HEK293T (cell line): Measurements from ENCODE around the gene KLF1.
"Not testable (repeated sequence)": the region's sequence is repeated elsewhere in the genome, so short reads cannot be mapped to it uniquely, and the experiment has no call there.

Experiments used
- CTCF ChIA-PET: fragments of 350-600 bp; formaldehyde crosslinking; extraction: SDS; loops from one replicate; lab custom pipeline; 2021; ENCODE audit warnings: antibody characterized with exemption, inconsistent platforms; lab: Yijun Ruan, JAX
- POLR2A ChIA-PET: fragments of 350-600 bp; formaldehyde crosslinking; extraction: SDS; loops from one replicate; lab custom pipeline; 2020; ENCODE audit warnings: antibody characterized with exemption, inconsistent platforms; lab: Yijun Ruan, JAX
- DNase-seq: peaks from one replicate; pipeline ENCODE4 v3.0.0; 2012; ENCODE audit warnings: mixed read lengths; ENCODE audit errors: extremely low spot score
- ARNT ChIP-seq: fragments of 450-650 bp; IDR thresholded peaks from 2 replicates; pipeline ENCODE4 v1.6.1; 2017; ENCODE audit warnings: mild to moderate bottlenecking
- BHLHE40 ChIP-seq: fragments of 450-650 bp; IDR thresholded peaks from 2 replicates; pipeline ENCODE4 v1.6.1; 2016; ENCODE audit warnings: mild to moderate bottlenecking, moderate library complexity, borderline replicate concordance
- CTBP1 ChIP-seq: fragments of 450-650 bp; IDR thresholded peaks from 2 replicates; pipeline ENCODE4 v1.6.1; 2016; ENCODE audit warnings: borderline replicate concordance
- ELF4 ChIP-seq: fragments of 450-650 bp; IDR thresholded peaks from 2 replicates; pipeline ENCODE4 v1.6.1; 2017; ENCODE audit warnings: antibody characterized with exemption
- FOXA1 ChIP-seq: fragments of 450-650 bp; IDR thresholded peaks from 2 replicates; pipeline ENCODE4 v1.6.1; 2016; ENCODE audit warnings: mild to moderate bottlenecking
- FOXK2 ChIP-seq: fragments of 450-650 bp; IDR thresholded peaks from 2 replicates; pipeline ENCODE4 v1.6.1; 2016; ENCODE audit warnings: mild to moderate bottlenecking
- FOXM1 ChIP-seq: fragments of 450-650 bp; IDR thresholded peaks from 2 replicates; pipeline ENCODE4 v1.6.1; 2017; ENCODE audit warnings: mild to moderate bottlenecking, borderline replicate concordance
- HDGF ChIP-seq: fragments of 450-650 bp; IDR thresholded peaks from 2 replicates; pipeline ENCODE4 v1.6.1; 2017; ENCODE audit warnings: antibody characterized with exemption, borderline replicate concordance
- L3MBTL2 ChIP-seq: fragments of 450-650 bp; conservative IDR thresholded peaks from 2 replicates; pipeline ENCODE4 v1.6.1; 2016; ENCODE audit warnings: mild to moderate bottlenecking
- LEF1 ChIP-seq: fragments of 450-650 bp; IDR thresholded peaks from 2 replicates; pipeline ENCODE4 v1.6.1; 2017; ENCODE audit warnings: mild to moderate bottlenecking, borderline replicate concordance
- NFRKB ChIP-seq: fragments of 450-650 bp; IDR thresholded peaks from 2 replicates; pipeline ENCODE4 v1.6.1; 2016; ENCODE audit warnings: mild to moderate bottlenecking, moderate library complexity
- SP1 ChIP-seq: fragments of 450-650 bp; IDR thresholded peaks from 2 replicates; pipeline ENCODE4 v1.6.1; 2017
- SUZ12 ChIP-seq: fragments of 450-650 bp; IDR thresholded peaks from 2 replicates; pipeline ENCODE4 v1.6.1; 2016; ENCODE audit warnings: mild to moderate bottlenecking
- TARDBP ChIP-seq: fragments of 450-650 bp; IDR thresholded peaks from 2 replicates; pipeline ENCODE4 v1.6.1; 2016
- ZNF384 ChIP-seq: fragments of 450-650 bp; IDR thresholded peaks from 2 replicates; pipeline ENCODE4 v1.6.1; 2016
- TF ChIP-seq, protein P1 (sequence below): fragments of 450-650 bp; IDR thresholded peaks from 2 replicates; pipeline ENCODE4 v1.6.1; 2016

Gene KLF1

DNA sequence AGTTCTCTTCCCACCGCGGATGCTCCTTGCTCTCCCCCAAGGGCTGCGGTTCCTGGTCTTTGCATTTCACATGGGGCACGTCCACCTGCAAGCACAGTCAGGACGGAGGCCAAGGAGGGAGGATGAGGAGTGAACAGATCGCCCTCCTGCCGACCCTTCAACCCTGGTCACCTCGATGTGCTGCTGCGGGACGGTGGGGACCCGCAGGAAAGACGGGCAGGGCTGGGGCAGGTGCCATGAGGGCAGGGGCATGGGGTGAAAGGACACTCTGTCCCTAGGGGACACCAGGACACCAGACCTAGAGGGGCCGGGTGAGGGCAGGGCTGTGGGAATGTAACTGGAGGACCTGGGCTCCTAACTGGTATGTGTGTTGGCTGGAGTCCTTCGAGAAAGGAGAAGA, 31.3 kb upstream of the KLF1 start:
- no peak for DNase-seq
- CTCF ChIA-PET = interaction anchor here (0.5 kb wide), 1 partner anchor 49 kb away, joined by 3 read pairs; no protein-coding TSS in a partner anchor
- TF ChIP-seq ARNT = no peak
- no peak for TF ChIP-seq ELF4
- no peak for TF ChIP-seq FOXA1
- no peak for TF ChIP-seq FOXK2
- no peak for TF ChIP-seq LEF1
- TF ChIP-seq, protein P1, sequence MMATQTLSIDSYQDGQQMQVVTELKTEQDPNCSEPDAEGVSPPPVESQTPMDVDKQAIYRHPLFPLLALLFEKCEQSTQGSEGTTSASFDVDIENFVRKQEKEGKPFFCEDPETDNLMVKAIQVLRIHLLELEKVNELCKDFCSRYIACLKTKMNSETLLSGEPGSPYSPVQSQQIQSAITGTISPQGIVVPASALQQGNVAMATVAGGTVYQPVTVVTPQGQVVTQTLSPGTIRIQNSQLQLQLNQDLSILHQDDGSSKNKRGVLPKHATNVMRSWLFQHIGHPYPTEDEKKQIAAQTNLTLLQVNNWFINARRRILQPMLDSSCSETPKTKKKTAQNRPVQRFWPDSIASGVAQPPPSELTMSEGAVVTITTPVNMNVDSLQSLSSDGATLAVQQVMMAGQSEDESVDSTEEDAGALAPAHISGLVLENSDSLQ = no peak
- TF ChIP-seq TARDBP = no peak
- TF ChIP-seq CTBP1 = no peak
- no peak for TF ChIP-seq SUZ12
- no peak for TF ChIP-seq SP1
- TF ChIP-seq BHLHE40 = no peak
- TF ChIP-seq HDGF = no peak
- TF ChIP-seq ZNF384 = no peak
- no peak for TF ChIP-seq NFRKB
- TF ChIP-seq L3MBTL2 = no peak
- no peak for TF ChIP-seq FOXM1
- POLR2A ChIA-PET = no interaction called here

DNA sequence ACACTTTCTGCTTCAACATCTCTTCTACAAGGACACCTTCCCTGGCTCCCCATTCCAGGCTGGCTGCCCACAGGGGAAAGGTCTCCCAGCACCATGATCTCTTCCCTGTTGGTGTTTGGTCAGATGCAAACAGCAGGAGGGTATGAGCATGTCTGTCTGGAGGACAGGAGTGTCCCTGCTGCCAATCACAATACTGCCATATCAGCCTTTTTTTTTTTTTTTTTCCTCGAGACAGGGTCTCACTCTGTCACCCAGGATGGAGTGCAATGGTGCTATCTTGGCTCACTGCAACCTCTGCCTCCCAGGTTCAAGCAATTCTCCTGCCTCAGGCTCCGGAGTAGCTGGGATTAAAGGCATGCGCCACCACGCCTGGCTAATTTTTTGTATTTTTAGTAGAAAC, 28.9 kb upstream of the KLF1 start:
- CTCF ChIA-PET, DNase-seq, POLR2A ChIA-PET: not testable (repeated sequence)
- TF ChIP-seq, protein P1 = 0 out of 2 replicates have a peak, but pooled peaks have one; percentile 28

DNA sequence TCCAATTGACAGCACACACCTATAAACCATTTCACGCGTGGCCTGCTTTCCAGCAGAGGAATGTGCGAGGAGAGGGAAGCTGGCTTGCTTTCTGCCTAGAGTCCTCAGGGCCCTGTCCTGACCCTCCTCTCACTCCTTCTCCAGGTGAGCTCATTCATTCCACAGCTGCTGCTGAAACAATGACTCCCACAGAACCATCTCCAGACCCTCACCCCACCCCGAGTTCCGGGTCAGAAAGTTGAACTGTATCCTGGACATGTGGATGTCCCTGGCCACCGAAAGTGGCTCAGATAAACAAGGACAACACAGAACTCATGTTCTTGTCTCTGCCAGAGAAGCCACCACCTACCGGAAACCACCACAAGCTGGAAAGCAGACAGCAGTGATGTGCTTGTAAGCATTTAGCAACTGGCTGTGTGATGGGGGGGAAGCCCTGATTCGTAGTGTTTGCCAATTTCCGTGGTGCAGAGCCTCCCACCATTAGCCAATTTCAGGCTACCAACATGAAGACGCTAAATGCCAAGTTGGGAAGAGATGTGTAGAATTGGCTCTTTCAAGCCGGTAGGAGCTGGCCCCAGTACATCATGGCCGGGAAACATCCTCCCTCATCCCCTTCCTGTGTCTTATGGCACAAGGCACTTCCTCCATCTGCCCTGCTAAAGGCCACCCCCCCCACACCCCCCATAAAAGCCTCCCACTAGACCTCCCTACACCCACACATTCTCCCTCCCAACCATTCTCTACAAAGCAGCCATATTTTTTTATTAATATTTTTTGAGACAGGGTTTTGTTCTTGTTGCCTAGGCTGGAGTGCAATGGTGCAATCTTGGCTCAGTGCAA, 27.1 kb upstream of the KLF1 start:
- no peak for TF ChIP-seq FOXA1
- TF ChIP-seq ELF4 = no peak
- TF ChIP-seq ARNT = no peak
- TF ChIP-seq, protein P1 = no peak
- no peak for TF ChIP-seq L3MBTL2
- TF ChIP-seq FOXM1 = no peak
- TF ChIP-seq SUZ12 = no peak
- CTCF ChIA-PET = interaction anchor here (0.6 to 1.0 kb wide), 4 partner anchors 32 to 55 kb away, joined by 3 to 4 read pairs (median 3); no protein-coding TSS in a partner anchor
- DNase-seq = no peak
- POLR2A ChIA-PET = interaction anchor here (0.9 to 2.1 kb wide), 9 partner anchors 19 to 191 kb away, joined by 3 to 12 read pairs (median 4); partner anchors contain the start of genes CALR, DNASE2, FARSA and GCDH

DNA sequence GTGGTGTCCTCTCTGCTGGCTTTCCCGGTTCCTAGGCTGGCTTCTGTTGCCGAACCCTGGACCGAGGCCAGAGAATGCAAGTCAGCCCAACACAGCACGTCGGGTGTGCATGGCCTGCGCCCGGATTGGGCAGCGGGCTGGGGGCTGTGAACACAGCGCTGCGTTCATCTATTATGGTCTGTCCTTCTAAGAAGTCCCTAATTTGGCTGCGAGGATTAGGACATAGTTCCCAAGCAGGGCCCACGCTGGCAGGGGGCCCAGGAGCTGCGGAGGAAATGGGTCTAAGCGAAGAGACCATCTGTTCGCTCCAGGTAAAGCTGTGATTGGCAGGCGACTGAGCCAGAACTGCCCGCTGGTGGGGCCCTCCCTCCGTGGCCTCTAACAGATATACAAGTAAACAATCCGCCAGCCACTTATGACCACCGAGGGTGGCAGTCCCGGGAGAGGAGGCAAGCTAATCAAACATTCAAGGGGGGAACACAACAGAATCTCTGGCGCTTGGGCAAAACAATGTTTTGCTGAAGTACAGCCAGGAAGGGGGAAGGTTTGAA, 26.1 kb upstream of the KLF1 start:
- DNase-seq = peak; percentile 45
- POLR2A ChIA-PET = interaction anchor here (0.6 to 2.1 kb wide), 10 partner anchors 15 to 190 kb away, joined by 3 to 12 read pairs (median 4); partner anchors contain the start of genes CALR, DNASE2, FARSA and GCDH
- CTCF ChIA-PET = interaction anchor here (0.7 to 1.0 kb wide), 2 partner anchors 52 to 54 kb away, joined by 3 to 4 read pairs; no protein-coding TSS in a partner anchor
- TF ChIP-seq, protein P1 = peak; percentile 96
- TF ChIP-seq TARDBP = no peak

DNA sequence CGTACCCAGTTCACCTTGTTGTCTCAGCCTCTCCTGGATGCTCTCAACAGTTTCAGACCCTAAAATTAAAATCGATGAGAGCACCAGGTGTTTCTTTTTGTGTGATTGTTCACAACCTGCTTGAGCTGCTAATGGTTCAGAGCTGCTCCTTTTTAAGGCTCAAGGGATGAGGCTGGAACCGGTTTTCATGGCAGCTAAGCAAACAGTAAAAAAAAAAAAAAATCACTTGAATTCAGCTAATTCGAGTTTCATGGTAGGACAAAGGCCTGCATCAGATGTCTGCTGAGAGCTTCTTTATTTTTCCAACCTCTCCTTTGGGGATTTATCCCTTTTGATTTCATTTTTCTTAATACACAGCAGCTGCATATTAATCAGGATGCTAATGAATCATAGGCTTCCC, 25.6 kb upstream of the KLF1 start:
- no peak for DNase-seq
- TF ChIP-seq, protein P1 = no peak
- TF ChIP-seq NFRKB (no peak), FOXA1 (no peak), CTBP1 (no peak), L3MBTL2 (no peak), SUZ12 (no peak)
- ChIA-PET CTCF (no interaction called here), POLR2A (interaction anchor here (0.6 to 2.1 kb wide), 9 partner anchors 14 to 43 kb away, joined by 3 to 12 read pairs (median 3); partner anchors contain the start of genes CALR, DNASE2, FARSA and GCDH)
